ENCODE data around the gene TLE3.

TLE3 gene

DNA sequence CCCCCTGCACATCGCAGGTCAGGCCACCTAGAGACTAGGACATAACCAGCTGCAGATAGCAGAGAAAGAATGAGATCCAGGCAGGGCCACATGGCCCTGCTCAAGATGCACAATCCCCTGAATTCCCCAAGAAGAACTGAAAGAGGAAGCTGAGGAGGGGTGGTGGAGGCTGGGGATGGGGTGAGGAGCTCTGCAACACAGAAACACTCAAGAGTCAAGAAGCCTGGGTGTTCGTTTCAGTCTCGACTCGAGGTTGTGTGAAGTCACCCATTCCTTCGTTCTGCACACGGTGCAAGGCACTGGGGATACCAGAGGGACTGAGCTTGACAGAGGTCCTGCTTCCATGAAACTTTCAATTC lies 62.0 kb downstream of the TLE3 start:
- no peak overlapping the region for H3K4me3 ChIP-seq (ENCODE audit: low read depth, low read length)
- peaks cover 5% of the 10 kb centered on the region for H3K4me1 ChIP-seq (ENCODE audit: control insufficient read depth, insufficient read depth, low read length, unreplicated experiment)
- no peak overlapping the region for H3K27ac ChIP-seq (ENCODE audit: low read depth, low read length)

GRCh38 chr15:70035051-70035718 lies 62.5 kb downstream of the TLE3 start:
- peaks cover 5% of the 10 kb centered on the region for H3K4me1 ChIP-seq (ENCODE audit: control insufficient read depth, insufficient read depth, low read length, unreplicated experiment)
- no peak overlapping the region for H2AFZ ChIP-seq (ENCODE audit: low read length, unreplicated experiment)
- no peak overlapping the region for H3K27ac ChIP-seq (ENCODE audit: low read depth, low read length)
- no peaks in the 10 kb centered on the region for H3K36me3 ChIP-seq (ENCODE audit: insufficient read depth, low read length)
- H3K4me3 ChIP-seq (ENCODE audit: low read depth, low read length): no peak overlapping the region
- H3K27me3 ChIP-seq (ENCODE audit: insufficient read depth, low read length): peaks cover 46% of the 10 kb centered on the region
- no peaks in the 10 kb centered on the region for H3K79me2 ChIP-seq (ENCODE audit: control insufficient read depth, insufficient read depth, low read length, unreplicated experiment)

More for the DNA sequence above, 62.0 kb downstream of the TLE3 start:
- H2AFZ ChIP-seq (ENCODE audit: low read length, unreplicated experiment): no peak overlapping the region
- no peaks in the 10 kb centered on the region for H3K36me3 ChIP-seq (ENCODE audit: insufficient read depth, low read length)
- peaks cover 51% of the 10 kb centered on the region for H3K27me3 ChIP-seq (ENCODE audit: insufficient read depth, low read length)
- no peaks in the 10 kb centered on the region for H3K79me2 ChIP-seq (ENCODE audit: control insufficient read depth, insufficient read depth, low read length, unreplicated experiment)

- peaks cover 41% of the 10 kb centered on the region for H3K27me3 ChIP-seq (ENCODE audit: insufficient read depth, low read length)
- H2AFZ ChIP-seq (ENCODE audit: low read length, unreplicated experiment): no peak overlapping the region
- H3K4me3 ChIP-seq (ENCODE audit: low read depth, low read length): no peak overlapping the region
- no peaks in the 10 kb centered on the region for H3K79me2 ChIP-seq (ENCODE audit: control insufficient read depth, insufficient read depth, low read length, unreplicated experiment)
- peaks cover 5% of the 10 kb centered on the region for H3K4me1 ChIP-seq (ENCODE audit: control insufficient read depth, insufficient read depth, low read length, unreplicated experiment)
- H3K27ac ChIP-seq (ENCODE audit: low read depth, low read length): no peak overlapping the region
- no peaks in the 10 kb centered on the region for H3K36me3 ChIP-seq (ENCODE audit: insufficient read depth, low read length)
Observed at GRCh38 chr15:70034596-70034995, 63.1 kb downstream of the TLE3 start.

DNA sequence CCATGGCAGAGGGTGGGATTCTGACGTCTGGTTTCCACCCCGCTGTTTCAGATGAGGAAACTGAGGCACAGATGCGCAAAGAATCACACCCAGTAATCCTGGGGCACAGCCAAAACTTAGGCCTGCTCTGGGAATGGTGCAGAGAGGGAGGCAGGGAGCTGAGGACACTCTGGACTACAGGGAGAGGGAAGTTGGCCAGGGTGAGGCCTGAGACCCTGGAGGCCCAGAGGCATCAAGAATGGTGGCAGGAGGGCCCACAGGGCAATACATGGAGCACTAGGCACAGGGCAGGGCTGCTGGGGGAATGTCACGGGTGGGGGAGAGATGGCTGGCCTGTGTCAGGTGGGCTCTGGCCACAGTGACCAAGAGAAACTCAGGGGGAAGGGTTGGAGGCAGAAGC lies 63.6 kb downstream of the TLE3 start:
- Histone ChIP-seq H3K4me1 (ENCODE audit: control insufficient read depth, insufficient read depth, low read length, unreplicated experiment) (peaks cover 5% of the 10 kb centered on the region), H3K36me3 (ENCODE audit: insufficient read depth, low read length) (no peaks in the 10 kb centered on the region), H3K79me2 (ENCODE audit: control insufficient read depth, insufficient read depth, low read length, unreplicated experiment) (no peaks in the 10 kb centered on the region), H3K27me3 (ENCODE audit: insufficient read depth, low read length) (peaks cover 41% of the 10 kb centered on the region), H3K27ac (ENCODE audit: low read depth, low read length) (no peak overlapping the region), H3K4me3 (ENCODE audit: low read depth, low read length) (no peak overlapping the region), H2AFZ (ENCODE audit: low read length, unreplicated experiment) (no peak overlapping the region)

DNA sequence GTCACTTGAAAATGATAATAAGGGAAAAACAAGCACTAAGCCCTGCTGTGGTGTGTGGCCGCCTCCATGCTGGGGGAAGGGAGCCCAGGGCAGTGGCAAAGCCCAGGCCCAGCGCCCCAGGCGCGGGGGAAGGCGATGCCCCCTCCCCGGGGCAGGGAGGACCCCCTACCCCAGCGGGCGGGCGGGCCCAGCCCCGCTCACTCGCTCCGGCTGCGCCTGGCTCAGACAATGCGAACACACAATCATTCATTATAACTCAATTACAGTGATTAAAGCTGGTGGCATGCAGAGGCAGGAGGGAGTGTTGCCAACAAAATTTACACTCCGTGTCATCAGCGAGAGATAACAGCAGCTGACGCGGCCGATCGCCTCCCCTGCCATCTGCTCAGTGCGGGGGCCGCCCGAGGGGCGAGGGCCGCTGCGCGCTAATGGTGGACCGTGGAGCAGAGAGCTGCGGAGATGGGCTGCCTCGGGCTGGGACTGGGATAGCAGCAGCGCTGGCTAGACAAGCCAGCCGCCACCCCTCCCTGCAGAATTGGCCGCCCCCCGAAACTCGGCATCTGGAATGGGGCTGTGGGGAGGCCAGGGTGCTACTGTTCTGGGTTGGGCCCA lies 64.1 kb downstream of the TLE3 start:
- H2AFZ ChIP-seq (ENCODE audit: low read length, unreplicated experiment): no peak overlapping the region
- peak overlapping the region; percentile 50 for H3K4me3 ChIP-seq (ENCODE audit: low read depth, low read length)
- no peaks in the 10 kb centered on the region for H3K79me2 ChIP-seq (ENCODE audit: control insufficient read depth, insufficient read depth, low read length, unreplicated experiment)
- peaks cover 5% of the 10 kb centered on the region for H3K4me1 ChIP-seq (ENCODE audit: control insufficient read depth, insufficient read depth, low read length, unreplicated experiment)
- H3K27ac ChIP-seq (ENCODE audit: low read depth, low read length): no peak overlapping the region
- no peaks in the 10 kb centered on the region for H3K36me3 ChIP-seq (ENCODE audit: insufficient read depth, low read length)
- H3K27me3 ChIP-seq (ENCODE audit: insufficient read depth, low read length): peaks cover 40% of the 10 kb centered on the region

DNA sequence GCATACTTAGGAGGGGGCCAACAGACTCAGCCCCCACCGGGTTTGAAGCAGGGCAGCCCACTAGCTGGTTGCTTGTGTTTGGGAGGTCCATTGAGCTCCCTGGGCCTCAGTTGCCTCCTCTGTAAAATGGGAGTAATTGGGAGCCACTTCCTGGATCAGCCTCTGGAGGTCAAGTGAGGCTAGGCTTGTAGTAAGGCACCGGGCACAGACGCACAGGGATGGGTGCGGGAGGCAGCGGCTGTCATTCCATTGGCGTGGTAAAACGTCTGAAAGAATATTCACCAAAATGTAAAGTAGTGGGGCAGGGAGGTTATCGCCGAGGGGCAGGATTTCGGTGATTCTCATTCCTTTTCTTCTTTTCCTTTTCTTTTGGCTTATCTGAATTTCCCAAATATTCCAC lies 64.6 kb downstream of the TLE3 start:
- H3K79me2 ChIP-seq (ENCODE audit: control insufficient read depth, insufficient read depth, low read length, unreplicated experiment): no peaks in the 10 kb centered on the region
- H3K27me3 ChIP-seq (ENCODE audit: insufficient read depth, low read length): peaks cover 35% of the 10 kb centered on the region
- H2AFZ ChIP-seq (ENCODE audit: low read length, unreplicated experiment): no peak overlapping the region
- H3K4me1 ChIP-seq (ENCODE audit: control insufficient read depth, insufficient read depth, low read length, unreplicated experiment): peaks cover 5% of the 10 kb centered on the region
- peak overlapping the region; percentile 50 for H3K4me3 ChIP-seq (ENCODE audit: low read depth, low read length)
- no peak overlapping the region for H3K27ac ChIP-seq (ENCODE audit: low read depth, low read length)
- H3K36me3 ChIP-seq (ENCODE audit: insufficient read depth, low read length): no peaks in the 10 kb centered on the region

DNA sequence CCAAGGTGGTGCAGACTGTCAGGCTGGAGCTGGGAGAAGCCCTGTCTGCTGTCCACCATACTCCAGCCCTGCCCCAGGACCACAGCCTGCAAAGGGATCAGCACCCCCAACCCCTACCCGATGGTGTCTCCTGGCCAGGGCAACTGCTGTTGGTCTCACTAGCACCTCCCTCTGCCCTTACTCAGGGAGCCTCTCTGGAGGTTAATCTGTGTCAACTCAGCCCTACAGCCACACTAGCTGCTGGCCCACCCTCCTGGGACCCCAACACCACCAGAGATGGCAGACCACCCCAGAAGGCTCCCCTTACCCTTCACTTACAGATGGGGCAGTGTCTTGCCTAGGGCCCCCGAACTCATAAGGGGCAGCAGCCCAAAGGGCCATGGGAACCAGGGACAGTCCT lies 65.2 kb downstream of the TLE3 start:
- peaks cover 5% of the 10 kb centered on the region for H3K4me1 ChIP-seq (ENCODE audit: control insufficient read depth, insufficient read depth, low read length, unreplicated experiment)
- no peak overlapping the region for H2AFZ ChIP-seq (ENCODE audit: low read length, unreplicated experiment)
- H3K36me3 ChIP-seq (ENCODE audit: insufficient read depth, low read length): no peaks in the 10 kb centered on the region
- H3K27ac ChIP-seq (ENCODE audit: low read depth, low read length): no peak overlapping the region
- no peaks in the 10 kb centered on the region for H3K79me2 ChIP-seq (ENCODE audit: control insufficient read depth, insufficient read depth, low read length, unreplicated experiment)
- peaks cover 34% of the 10 kb centered on the region for H3K27me3 ChIP-seq (ENCODE audit: insufficient read depth, low read length)
- no peak overlapping the region for H3K4me3 ChIP-seq (ENCODE audit: low read depth, low read length)

DNA sequence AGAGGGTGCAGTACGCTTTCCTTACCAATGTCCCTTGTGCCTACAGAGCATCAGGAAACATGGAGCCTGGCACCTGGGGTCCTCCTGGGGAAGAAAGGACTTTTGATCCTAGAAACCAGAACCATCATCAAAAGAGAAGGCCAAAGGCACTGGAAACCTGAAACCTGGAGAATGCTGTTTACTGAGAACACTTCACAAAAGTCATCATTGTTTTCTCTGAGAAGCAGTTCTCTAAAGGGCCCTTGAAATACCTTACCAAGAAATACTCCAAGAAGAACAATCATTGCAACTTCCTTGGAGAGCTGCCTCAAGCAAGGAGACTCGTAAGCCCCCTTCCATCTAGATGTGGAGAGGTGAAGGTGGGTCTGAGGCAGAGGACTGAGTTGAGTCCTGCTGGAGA lies 66.0 kb downstream of the TLE3 start:
- peaks cover 30% of the 10 kb centered on the region for H3K27me3 ChIP-seq (ENCODE audit: insufficient read depth, low read length)
- H3K79me2 ChIP-seq (ENCODE audit: control insufficient read depth, insufficient read depth, low read length, unreplicated experiment): no peaks in the 10 kb centered on the region

DNA sequence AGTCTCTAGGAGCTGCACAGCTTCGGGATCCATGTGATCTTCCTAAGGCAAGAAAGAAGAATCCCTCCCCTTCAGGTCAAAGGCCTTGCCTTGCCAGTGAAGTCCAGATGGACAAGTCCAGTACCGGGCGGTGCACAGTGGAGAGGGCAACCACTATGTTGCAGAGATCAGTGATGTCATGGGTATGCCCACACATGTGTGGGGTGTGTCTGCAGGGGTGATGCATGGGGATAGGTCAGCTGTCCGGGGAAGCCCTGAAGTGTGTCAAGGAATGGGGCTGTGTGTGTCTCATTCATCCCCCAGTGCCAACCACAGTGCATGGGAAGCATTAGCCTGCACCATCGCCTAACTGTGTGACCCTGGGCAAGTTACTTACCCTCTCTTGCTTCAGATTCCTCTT lies 66.5 kb downstream of the TLE3 start:
- Histone ChIP-seq H3K36me3 (ENCODE audit: insufficient read depth, low read length) (no peaks in the 10 kb centered on the region), H3K79me2 (ENCODE audit: control insufficient read depth, insufficient read depth, low read length, unreplicated experiment) (no peaks in the 10 kb centered on the region), H2AFZ (ENCODE audit: low read length, unreplicated experiment) (no peak overlapping the region), H3K4me3 (ENCODE audit: low read depth, low read length) (no peak overlapping the region), H3K27ac (ENCODE audit: low read depth, low read length) (no peak overlapping the region), H3K4me1 (ENCODE audit: control insufficient read depth, insufficient read depth, low read length, unreplicated experiment) (peaks cover 5% of the 10 kb centered on the region), H3K27me3 (ENCODE audit: insufficient read depth, low read length) (peaks cover 30% of the 10 kb centered on the region)

More for the DNA sequence above, 66.0 kb downstream of the TLE3 start:
- Histone ChIP-seq H3K4me1 (ENCODE audit: control insufficient read depth, insufficient read depth, low read length, unreplicated experiment) (peaks cover 5% of the 10 kb centered on the region), H3K4me3 (ENCODE audit: low read depth, low read length) (no peak overlapping the region), H3K27ac (ENCODE audit: low read depth, low read length) (no peak overlapping the region), H2AFZ (ENCODE audit: low read length, unreplicated experiment) (no peak overlapping the region), H3K36me3 (ENCODE audit: insufficient read depth, low read length) (no peaks in the 10 kb centered on the region)

GRCh38 chr15:70030851-70031250 lies 66.9 kb downstream of the TLE3 start:
- Histone ChIP-seq H3K36me3 (ENCODE audit: insufficient read depth, low read length) (no peaks in the 10 kb centered on the region), H3K79me2 (ENCODE audit: control insufficient read depth, insufficient read depth, low read length, unreplicated experiment) (no peaks in the 10 kb centered on the region), H3K27ac (ENCODE audit: low read depth, low read length) (no peak overlapping the region), H3K27me3 (ENCODE audit: insufficient read depth, low read length) (peaks cover 30% of the 10 kb centered on the region), H3K4me1 (ENCODE audit: control insufficient read depth, insufficient read depth, low read length, unreplicated experiment) (peaks cover 5% of the 10 kb centered on the region), H2AFZ (ENCODE audit: low read length, unreplicated experiment) (no peak overlapping the region), H3K4me3 (ENCODE audit: low read depth, low read length) (no peak overlapping the region)

DNA sequence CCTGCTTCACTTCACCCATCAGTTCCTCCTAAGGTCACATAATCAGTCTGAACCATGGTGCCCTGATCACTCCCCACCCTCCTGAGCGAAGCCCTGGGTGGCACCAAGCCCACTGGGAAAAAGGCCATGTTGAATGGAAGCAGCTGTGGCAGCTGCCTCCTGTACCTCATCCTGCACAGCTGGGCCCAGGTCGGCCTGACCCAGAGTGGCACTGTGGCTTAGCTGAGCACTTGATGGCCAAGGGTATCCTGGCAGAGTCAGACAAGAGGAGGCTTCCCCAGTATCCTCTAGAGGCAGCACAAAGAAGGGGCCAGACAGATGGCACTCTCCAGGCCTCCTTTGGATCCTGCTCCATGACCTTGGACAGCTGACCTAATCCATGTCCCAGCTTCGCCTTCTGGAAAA lies 68.4 kb downstream of the TLE3 start:
- H3K27me3 ChIP-seq (ENCODE audit: insufficient read depth, low read length): peaks cover 22% of the 10 kb centered on the region
- H3K79me2 ChIP-seq (ENCODE audit: control insufficient read depth, insufficient read depth, low read length, unreplicated experiment): no peaks in the 10 kb centered on the region
- H2AFZ ChIP-seq (ENCODE audit: low read length, unreplicated experiment): no peak overlapping the region
- peaks cover 6% of the 10 kb centered on the region for H3K4me1 ChIP-seq (ENCODE audit: control insufficient read depth, insufficient read depth, low read length, unreplicated experiment)
- no peak overlapping the region for H3K27ac ChIP-seq (ENCODE audit: low read depth, low read length)
- H3K36me3 ChIP-seq (ENCODE audit: insufficient read depth, low read length): no peaks in the 10 kb centered on the region
- H3K4me3 ChIP-seq (ENCODE audit: low read depth, low read length): no peak overlapping the region
